Cardiac muscle cell (in vitro differentiated cells and primary cell): ENCODE results near the gene TCP10L. TPM values are rescaled to one million over a fixed set of nuclear protein-coding genes. Genes with fewer than 3 reads are reported as not detected.

ENCODE experiments used
- DNase-seq, 2 donors: peaks; one replicate each; pipeline versions ENCODE4 v3.0.0 to v3.0.0-alpha.2; 2010 to 2017; ENCODE audit warnings: low read depth in 1 of 2, low spot score in 1 of 2
- H3K27ac ChIP-seq: fragments of 200-600 bp; sonication (generic); 2 replicates; pipeline ENCODE4 v1.5.1; 2016
- H3K27me3 ChIP-seq: fragments of 200-600 bp; sonication (generic); 2 replicates; pipeline ENCODE4 v1.6.0; 2016; ENCODE audit warnings: control low read depth
- H3K36me3 ChIP-seq: fragments of 200-600 bp; sonication (generic); 2 replicates; pipeline ENCODE4 v1.5.1; 2016; ENCODE audit warnings: control low read depth
- H3K4me1 ChIP-seq: fragments of 200-600 bp; sonication (generic); 2 replicates; pipeline ENCODE4 v1.8.1; 2017; ENCODE audit warnings: low read depth, mild to moderate bottlenecking, mixed run types
- H3K4me3 ChIP-seq: fragments of 200-600 bp; sonication (generic); 2 replicates; pipeline ENCODE4 v1.5.1; 2016; ENCODE audit warnings: mild to moderate bottlenecking
- H3K9me3 ChIP-seq: fragments of 200-600 bp; sonication (generic); 2 replicates; pipeline ENCODE4 v1.5.1; 2017; ENCODE audit warnings: low read depth, mild to moderate bottlenecking, control low read depth
- polyA plus RNA-seq: library from polyadenylated mRNA; unstranded; fragments of >200 nt; fragmentation: Nextera tagmentation; extraction: Ambion mirVana; gene quantifications from 2 replicates; pipeline ENCODE4 v1.2.1, GENCODE V29; 2016
- total RNA-seq: library from RNA; depleted of rRNA; stranded (reverse); fragments of >200 nt; gene quantifications from 2 replicates; pipeline ENCODE4 v1.2.3, GENCODE V29; 2016
- TF ChIP-seq, protein P1 (sequence below): IDR thresholded peaks from 2 replicates; pipeline ENCODE4 v1.5.1; 2012; ENCODE audit warnings: low read depth, mild to moderate bottlenecking, low read length

The TCP10L gene
- total and polyA plus RNA-seq, 2 experiments from 2014 or later = 1.5 to 4.5 TPM

- Histone ChIP-seq H3K27me3 (no peaks in the 10 kb centered on the region), H3K36me3 (peaks cover 30% of the 10 kb centered on the region), H3K27ac (no peak overlapping the region), H3K4me3 (no peak overlapping the region), H3K4me1 (no peaks in the 10 kb centered on the region), H3K9me3 (no peaks in the 10 kb centered on the region)
- TF ChIP-seq, protein P1, sequence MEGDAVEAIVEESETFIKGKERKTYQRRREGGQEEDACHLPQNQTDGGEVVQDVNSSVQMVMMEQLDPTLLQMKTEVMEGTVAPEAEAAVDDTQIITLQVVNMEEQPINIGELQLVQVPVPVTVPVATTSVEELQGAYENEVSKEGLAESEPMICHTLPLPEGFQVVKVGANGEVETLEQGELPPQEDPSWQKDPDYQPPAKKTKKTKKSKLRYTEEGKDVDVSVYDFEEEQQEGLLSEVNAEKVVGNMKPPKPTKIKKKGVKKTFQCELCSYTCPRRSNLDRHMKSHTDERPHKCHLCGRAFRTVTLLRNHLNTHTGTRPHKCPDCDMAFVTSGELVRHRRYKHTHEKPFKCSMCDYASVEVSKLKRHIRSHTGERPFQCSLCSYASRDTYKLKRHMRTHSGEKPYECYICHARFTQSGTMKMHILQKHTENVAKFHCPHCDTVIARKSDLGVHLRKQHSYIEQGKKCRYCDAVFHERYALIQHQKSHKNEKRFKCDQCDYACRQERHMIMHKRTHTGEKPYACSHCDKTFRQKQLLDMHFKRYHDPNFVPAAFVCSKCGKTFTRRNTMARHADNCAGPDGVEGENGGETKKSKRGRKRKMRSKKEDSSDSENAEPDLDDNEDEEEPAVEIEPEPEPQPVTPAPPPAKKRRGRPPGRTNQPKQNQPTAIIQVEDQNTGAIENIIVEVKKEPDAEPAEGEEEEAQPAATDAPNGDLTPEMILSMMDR = no peak
- no peak for DNase-seq
Measured at GRCh38 chr21:32603131-32603530, 17.8 kb upstream of the TCP10L start.

DNA sequence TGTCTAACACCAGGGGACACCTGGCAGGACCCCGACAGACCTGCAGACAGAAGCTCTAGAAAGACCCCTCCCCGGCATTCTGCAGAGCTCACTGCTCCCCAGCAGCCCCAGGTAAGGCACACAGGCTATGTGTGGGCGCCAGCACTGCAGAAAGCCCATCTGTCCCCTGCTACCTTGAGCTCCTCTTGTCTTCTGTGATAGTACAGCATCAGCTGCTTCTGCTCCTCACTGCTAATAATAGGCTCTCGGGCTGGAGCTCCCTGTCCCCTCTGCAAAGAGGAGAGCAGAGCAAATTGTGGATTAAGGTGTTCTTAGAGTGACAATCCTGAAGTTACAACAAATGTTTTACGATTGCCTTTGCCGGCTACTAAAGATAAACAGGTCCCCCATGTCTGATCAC is 16.8 kb upstream of the TCP10L start:
- Histone ChIP-seq H3K4me1 (no peaks in the 10 kb centered on the region), H3K4me3 (no peak overlapping the region), H3K36me3 (peaks cover 29% of the 10 kb centered on the region), H3K27me3 (no peaks in the 10 kb centered on the region), H3K27ac (no peak overlapping the region), H3K9me3 (no peaks in the 10 kb centered on the region)
- TF ChIP-seq, protein P1 = no peak
- DNase-seq = no peak

GRCh38 chr21:32599526-32599925 is 14.2 kb upstream of the TCP10L start:
- H3K4me1 ChIP-seq = no peaks in the 10 kb centered on the region
- H3K27me3 ChIP-seq = no peaks in the 10 kb centered on the region
- H3K9me3 ChIP-seq = no peaks in the 10 kb centered on the region
- no peak overlapping the region for H3K27ac ChIP-seq
- no peak for DNase-seq
- H3K36me3 ChIP-seq = peaks cover 21% of the 10 kb centered on the region
- H3K4me3 ChIP-seq = no peak overlapping the region
- TF ChIP-seq, protein P1 = no peak

DNA sequence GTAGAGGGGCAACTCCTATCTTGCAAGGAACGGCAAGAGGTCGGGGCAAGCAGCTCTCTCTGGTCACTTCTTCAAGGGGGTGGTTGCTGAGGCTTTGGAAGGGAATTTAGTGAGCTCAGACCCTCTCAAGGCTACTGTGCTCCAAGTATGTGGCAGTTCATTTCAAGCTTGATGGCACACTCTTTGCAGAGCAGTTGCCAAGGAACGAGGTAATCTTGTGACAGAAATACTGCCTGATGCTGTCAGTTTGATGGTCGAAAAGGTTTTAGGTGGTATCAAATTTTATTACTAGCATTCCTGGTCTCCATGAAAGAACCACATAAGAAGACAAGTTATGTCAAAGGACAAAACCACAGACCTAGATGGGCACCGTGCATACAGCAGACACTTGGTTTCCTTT is 13.8 kb upstream of the TCP10L start:
- TF ChIP-seq, protein P1 = no peak
- H3K36me3 ChIP-seq = peaks cover 17% of the 10 kb centered on the region

GRCh38 chr21:32597205-32597604 is 11.9 kb upstream of the TCP10L start:
- H3K4me3 ChIP-seq = no peak overlapping the region
- H3K4me1 ChIP-seq = no peaks in the 10 kb centered on the region
- no peaks in the 10 kb centered on the region for H3K9me3 ChIP-seq
- peaks cover 4% of the 10 kb centered on the region for H3K36me3 ChIP-seq
- peak in 1 of 2 donors; percentile 70 for DNase-seq
- TF ChIP-seq, protein P1 = no peak
- H3K27ac ChIP-seq = no peak overlapping the region
- H3K27me3 ChIP-seq = no peaks in the 10 kb centered on the region

More for the DNA sequence above, 13.8 kb upstream of the TCP10L start:
- no peaks in the 10 kb centered on the region for H3K9me3 ChIP-seq
- H3K27me3 ChIP-seq = no peaks in the 10 kb centered on the region
- no peak for DNase-seq
- H3K27ac ChIP-seq = no peak overlapping the region
- no peak overlapping the region for H3K4me3 ChIP-seq
- H3K4me1 ChIP-seq = no peaks in the 10 kb centered on the region

- TF ChIP-seq, protein P1 = no peak
- no peak for DNase-seq
- H3K27me3 ChIP-seq = no peaks in the 10 kb centered on the region
Measured at GRCh38 chr21:32595431-32595830, 10.1 kb upstream of the TCP10L start.

More at GRCh38 chr21:32595431-32595830, 10.1 kb upstream of the TCP10L start:
- Histone ChIP-seq H3K27ac (no peak overlapping the region), H3K36me3 (no peaks in the 10 kb centered on the region), H3K4me1 (no peaks in the 10 kb centered on the region), H3K4me3 (no peak overlapping the region), H3K9me3 (no peaks in the 10 kb centered on the region)
